K562 (cell line): ENCODE data around the gene MAP7D1. TPM values are rescaled to one million over a fixed set of nuclear protein-coding genes. Genes with fewer than 3 reads are reported as not detected.
A peak's percentile ranks its signal among the peaks of the same experiment; 100 is the strongest.

ENCODE experiments used
- CC2D1A ChIP-seq: fragments of 450-650 bp; IDR thresholded peaks from 2 replicates; pipeline ENCODE4 v1.6.1; 2017; ENCODE audit warnings: mild to moderate bottlenecking
- CTBP1 ChIP-seq: fragments of 450-650 bp; IDR thresholded peaks from 2 replicates; pipeline ENCODE4 v1.6.1; 2016; ENCODE audit warnings: borderline replicate concordance
- E2F8 ChIP-seq: fragments of 450-650 bp; IDR thresholded peaks from 2 replicates; pipeline ENCODE4 v1.7.1; 2018; ENCODE audit warnings: mild to moderate bottlenecking, low read depth; ENCODE audit not compliant: partially characterized antibody
- GABPB1 ChIP-seq: sonication (generic); formaldehyde crosslinking; IDR thresholded peaks from 2 replicates; pipeline ENCODE4 v1.8.0; 2022; ENCODE audit warnings: mild to moderate bottlenecking, missing genetic modification reagents
- GTF2B ChIP-seq: IDR thresholded peaks from 2 replicates; pipeline ENCODE4 v1.6.1; 2011; ENCODE audit not compliant: insufficient read length; ENCODE audit errors: extremely low read depth
- MBD2 ChIP-seq: sonication (generic); IDR thresholded peaks from 2 replicates; pipeline ENCODE4 v1.6.1; 2016; ENCODE audit warnings: low read depth, borderline replicate concordance
- NR2C1 ChIP-seq, 2 experiments: fragments of 450-650 bp; IDR thresholded peaks; 2 replicates each; pipeline ENCODE4 v1.6.1; 2017; ENCODE audit warnings: mild to moderate bottlenecking in 2 of 2, antibody characterized with exemption in 1 of 2, inconsistent platforms in 1 of 2, missing compliant biosample characterization in 1 of 2, missing genetic modification characterization in 1 of 2
- PHTF2 ChIP-seq: fragments of 250-450 bp; sonication (Bioruptor Pico); IDR thresholded peaks from 2 replicates; pipeline ENCODE4 v1.5.0; 2021; ENCODE audit warnings: mild to moderate bottlenecking
- RUNX1 ChIP-seq: sonication (generic); IDR thresholded peaks from 2 replicates; pipeline ENCODE4 v1.6.1; 2016; ENCODE audit warnings: antibody characterized with exemption, low read depth
- SAFB ChIP-seq: fragments of 200-400 bp; formaldehyde crosslinking; IDR thresholded peaks from 2 replicates; pipeline ENCODE4 v1.6.1; 2017; ENCODE audit warnings: low read depth, low read length, borderline replicate concordance
- SUPT5H ChIP-seq: fragments of 450-650 bp; IDR thresholded peaks from 2 replicates; pipeline ENCODE4 v1.6.1; 2016
- XRCC3 ChIP-seq: fragments of 450-650 bp; IDR thresholded peaks from 2 replicates; pipeline ENCODE4 v1.6.1; 2017; ENCODE audit warnings: mild to moderate bottlenecking, moderate library complexity
- ZNF224 ChIP-seq: sonication (generic); formaldehyde crosslinking; IDR thresholded peaks from 2 replicates; pipeline ENCODE4 v1.8.0; 2022; ENCODE audit warnings: mild to moderate bottlenecking, missing genetic modification reagents
- ZNF318 ChIP-seq, 2 experiments: fragments of 450-650 bp; IDR thresholded peaks; 2 replicates each; pipeline ENCODE4 v1.6.1; 2016; ENCODE audit warnings: mild to moderate bottlenecking in 2 of 2, borderline replicate concordance in 1 of 2, low read depth in 1 of 2, moderate library complexity in 1 of 2
- ZNF511 ChIP-seq: sonication (generic); formaldehyde crosslinking; IDR thresholded peaks from 2 replicates; pipeline ENCODE4 v1.8.0; 2022; ENCODE audit warnings: mild to moderate bottlenecking, missing genetic modification reagents
- polyA plus RNA-seq, 8 experiments: library from polyadenylated mRNA; depleted of rRNA in 4 of 8; stranded (reverse) in 5 of 8; unstranded in 3 of 8; fragments of >200 nt; fragmentation: Nextera tagmentation in 2 of 8; fragmentation: Illumina TruSeq in 1 of 8; extraction: Ambion mirVana in 2 of 8; extraction: Trizol in 1 of 8; gene quantifications; 2 replicates each; pipeline versions ENCODE4 v1.2.1 to v1.2.3, GENCODE V29; 2011 to 2014; ENCODE audit warnings: inconsistent platforms in 1 of 8, missing spikeins in 1 of 8
- total RNA-seq, 7 experiments: library from RNA; depleted of rRNA in 6 of 7; stranded (reverse); fragments of >200 nt in 6 of 7; fragmentation: Illumina TruSeq in 2 of 7; extraction: Trizol in 2 of 7; gene quantifications; 2 replicates each; pipeline versions ENCODE4 v1.2.1 to v1.2.3, GENCODE V29; 2011 to 2021; ENCODE audit warnings: low replicate concordance in 1 of 7

The MAP7D1 gene
- total and polyA plus RNA-seq, 9 of the 15 experiments (the other 6 are each of a cell fraction or from before 2014, with no cell fraction given): 3.6 to 108 (median 34.5) TPM

GRCh38 chr1:36161641-36162531 lies 5.9 kb downstream of the MAP7D1 start (continued):
- TF ChIP-seq E2F8 (no peak), SUPT5H (0 out of 2 replicates have a peak, but pooled peaks have one; percentile 36), ZNF511 (CRISPR knock-in tag) (0 out of 2 replicates have a peak, but pooled peaks have one; percentile 44), RUNX1 (no peak), CTBP1 (no peak), MBD2 (no peak), GABPB1 (no peak), ZNF224 (CRISPR knock-in tag) (no peak), SAFB (no peak), GTF2B (no peak), XRCC3 (no peak), PHTF2 (CRISPR knock-in tag) (no peak), ZNF318 (IDR thresholded peaks at IDR 0.05; ENCODE audit: borderline replicate concordance in 1 of 2, low read depth in 1 of 2) (no peak), CC2D1A (no peak), NR2C1 (IDR thresholded peaks at IDR 0.05) (no peak), NR2C1 (tag; IDR thresholded peaks at IDR 0.05) (0 out of 2 replicates have a peak, but pooled peaks have one; percentile 35)
